Panc1 (cell line): ENCODE measurements around the gene USP8.

ENCODE experiments used
- POLR2AphosphoS5 ChIP-seq: IDR thresholded peaks from 2 replicates; pipeline ENCODE4 v1.6.1; 2012; ENCODE audit warnings: mild to moderate bottlenecking, low read depth, low read length, moderate library complexity
- TF ChIP-seq, protein P1 (sequence below): fragments of 450-650 bp; IDR thresholded peaks from 2 replicates; pipeline ENCODE4 v1.5.1; 2017; ENCODE audit warnings: mild to moderate bottlenecking

DNA sequence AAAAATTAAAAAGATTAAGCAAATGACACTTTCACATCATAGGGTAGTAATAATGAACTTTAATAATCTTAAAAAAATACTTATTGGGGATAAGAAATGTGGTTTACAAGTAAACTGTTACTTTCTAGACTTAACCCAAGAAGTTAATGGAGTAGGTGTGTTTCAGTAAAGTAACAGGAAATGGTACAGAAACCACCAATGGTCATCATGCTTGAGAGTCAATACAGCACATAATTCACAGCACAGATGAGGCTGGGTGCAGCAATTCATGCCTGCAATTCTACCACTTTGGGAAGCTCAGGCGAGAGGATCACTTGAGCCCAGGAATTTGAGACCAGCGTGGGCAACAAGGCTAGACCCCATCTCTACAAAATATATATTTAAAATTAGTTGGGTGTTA is 133.8 kb downstream of the USP8 start:
- TF ChIP-seq, protein P1, sequence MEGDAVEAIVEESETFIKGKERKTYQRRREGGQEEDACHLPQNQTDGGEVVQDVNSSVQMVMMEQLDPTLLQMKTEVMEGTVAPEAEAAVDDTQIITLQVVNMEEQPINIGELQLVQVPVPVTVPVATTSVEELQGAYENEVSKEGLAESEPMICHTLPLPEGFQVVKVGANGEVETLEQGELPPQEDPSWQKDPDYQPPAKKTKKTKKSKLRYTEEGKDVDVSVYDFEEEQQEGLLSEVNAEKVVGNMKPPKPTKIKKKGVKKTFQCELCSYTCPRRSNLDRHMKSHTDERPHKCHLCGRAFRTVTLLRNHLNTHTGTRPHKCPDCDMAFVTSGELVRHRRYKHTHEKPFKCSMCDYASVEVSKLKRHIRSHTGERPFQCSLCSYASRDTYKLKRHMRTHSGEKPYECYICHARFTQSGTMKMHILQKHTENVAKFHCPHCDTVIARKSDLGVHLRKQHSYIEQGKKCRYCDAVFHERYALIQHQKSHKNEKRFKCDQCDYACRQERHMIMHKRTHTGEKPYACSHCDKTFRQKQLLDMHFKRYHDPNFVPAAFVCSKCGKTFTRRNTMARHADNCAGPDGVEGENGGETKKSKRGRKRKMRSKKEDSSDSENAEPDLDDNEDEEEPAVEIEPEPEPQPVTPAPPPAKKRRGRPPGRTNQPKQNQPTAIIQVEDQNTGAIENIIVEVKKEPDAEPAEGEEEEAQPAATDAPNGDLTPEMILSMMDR = no peak
- TF ChIP-seq POLR2AphosphoS5 = no peak
